ENCODE measurements around the gene BNIP1. TPM values are rescaled to one million over a fixed set of nuclear protein-coding genes. Genes with fewer than 3 reads are reported as not detected.

The BNIP1 gene
- total RNA-seq, 2 donors from 2014 or later: 6.8 to 7.3 TPM

- Mint-ChIP-seq H3K4me1 (no peaks in the 10 kb centered on the region), H3K9me3 (no peaks in the 10 kb centered on the region), H3K27me3 (ENCODE audit: insufficient read depth) (peaks cover 27% of the 10 kb centered on the region), H3K4me3 (no peak overlapping the region), H3K27ac (no peak overlapping the region), H3K36me3 (ENCODE audit: low read depth) (no peaks in the 10 kb centered on the region)
- TF ChIP-seq CTCF (conservative IDR thresholded peaks at IDR 0.05): no peak
- Histone ChIP-seq H3K9ac (ENCODE audit: extremely low read depth, low read length, poor library complexity, severe bottlenecking) (no peak overlapping the region), H3K9me3 (ENCODE audit: control insufficient read depth, low read length) (no peaks in the 10 kb centered on the region), H3K4me1 (ENCODE audit: control insufficient read depth, insufficient read depth, low read length) (no peaks in the 10 kb centered on the region), H3K27ac (ENCODE audit: low read depth, low read length) (no peak overlapping the region), H3K27me3 (ENCODE audit: control insufficient read depth, insufficient read depth, low read length, poor library complexity, severe bottlenecking) (no peaks in the 10 kb centered on the region), H3K4me3 (ENCODE audit: low read length) (no peak overlapping the region), H3K36me3 (ENCODE audit: control insufficient read depth, insufficient read depth, low read length) (no peaks in the 10 kb centered on the region)
- 89 to 100% methylated on average over 2 to 7 of the region's 7 CpGs for WGBS, 2 experiments (ENCODE audit: insufficient coverage in 1 of 2, insufficient read length in 1 of 2)
- no peak for DNase-seq
These were observed 48.2 kb downstream of the BNIP1 start for GRCh38 chr5:173192561-173192960.

- no peak for DNase-seq
- TF ChIP-seq CTCF (conservative IDR thresholded peaks at IDR 0.05): no peak
- 90 to 91% methylated on average over 21 to 23 of the region's 23 CpGs for WGBS, 2 experiments (ENCODE audit: insufficient coverage in 1 of 2, insufficient read length in 1 of 2)
These were observed 52.0 kb downstream of the BNIP1 start for GRCh38 chr5:173196133-173196952.

GRCh38 chr5:173197375-173197891 is 53.1 kb downstream of the BNIP1 start:
- no peak overlapping the region for H3K27ac Mint-ChIP-seq
- no peak overlapping the region for H3K9ac ChIP-seq (ENCODE audit: extremely low read depth, low read length, poor library complexity, severe bottlenecking)
- 88 to 91% methylated on average over 6 to 9 of the region's 9 CpGs for WGBS, 2 experiments (ENCODE audit: insufficient coverage in 1 of 2, insufficient read length in 1 of 2)
- no peaks in the 10 kb centered on the region for H3K4me1 ChIP-seq (ENCODE audit: control insufficient read depth, insufficient read depth, low read length)
- peaks cover 18% of the 10 kb centered on the region for H3K9me3 Mint-ChIP-seq
- H3K27me3 Mint-ChIP-seq (ENCODE audit: insufficient read depth): peaks cover 22% of the 10 kb centered on the region
- H3K4me1 Mint-ChIP-seq: no peaks in the 10 kb centered on the region
- no peak for TF ChIP-seq CTCF (conservative IDR thresholded peaks at IDR 0.05)
- peaks cover under 1% of the 10 kb centered on the region for H3K27me3 ChIP-seq (ENCODE audit: control insufficient read depth, insufficient read depth, low read length, poor library complexity, severe bottlenecking)
- H3K36me3 ChIP-seq (ENCODE audit: control insufficient read depth, insufficient read depth, low read length): no peaks in the 10 kb centered on the region
- no peak overlapping the region for H3K4me3 Mint-ChIP-seq
- H3K4me3 ChIP-seq (ENCODE audit: low read length): no peak overlapping the region
- peaks cover 11% of the 10 kb centered on the region for H3K9me3 ChIP-seq (ENCODE audit: control insufficient read depth, low read length)
- no peaks in the 10 kb centered on the region for H3K36me3 Mint-ChIP-seq (ENCODE audit: low read depth)
- DNase-seq: no peak
- H3K27ac ChIP-seq (ENCODE audit: low read depth, low read length): no peak overlapping the region

More at GRCh38 chr5:173196133-173196952, 52.0 kb downstream of the BNIP1 start:
- no peak overlapping the region for H3K27ac Mint-ChIP-seq
- no peaks in the 10 kb centered on the region for H3K4me1 Mint-ChIP-seq
- no peaks in the 10 kb centered on the region for H3K36me3 Mint-ChIP-seq (ENCODE audit: low read depth)
- Histone ChIP-seq H3K27me3 (ENCODE audit: control insufficient read depth, insufficient read depth, low read length, poor library complexity, severe bottlenecking) (no peaks in the 10 kb centered on the region), H3K36me3 (ENCODE audit: control insufficient read depth, insufficient read depth, low read length) (no peaks in the 10 kb centered on the region), H3K27ac (ENCODE audit: low read depth, low read length) (no peak overlapping the region), H3K4me1 (ENCODE audit: control insufficient read depth, insufficient read depth, low read length) (no peaks in the 10 kb centered on the region), H3K4me3 (ENCODE audit: low read length) (no peak overlapping the region), H3K9ac (ENCODE audit: extremely low read depth, low read length, poor library complexity, severe bottlenecking) (no peak overlapping the region), H3K9me3 (ENCODE audit: control insufficient read depth, low read length) (peaks cover 11% of the 10 kb centered on the region)
- H3K4me3 Mint-ChIP-seq: no peak overlapping the region
- H3K9me3 Mint-ChIP-seq: peaks cover 18% of the 10 kb centered on the region
- H3K27me3 Mint-ChIP-seq (ENCODE audit: insufficient read depth): peaks cover 23% of the 10 kb centered on the region

All from endodermal cell (in vitro differentiated cells).